GM12864 (cell line): ENCODE results near the gene TRIM33.

ENCODE experiments used
- DNase-seq: peaks from one replicate; pipeline ENCODE4 v3.0.0-alpha.2; 2011; ENCODE audit warnings: low read depth
- H3K4me3 ChIP-seq: 2 replicates; pipeline ENCODE4 v1.5.1; 2011; ENCODE audit warnings: mild to moderate bottlenecking, low read depth, low read length, control low read depth
- CTCF ChIP-seq: IDR thresholded peaks from 2 replicates; pipeline ENCODE4 v1.5.1; 2011; ENCODE audit warnings: low read depth, mild to moderate bottlenecking, moderate library complexity, low read length, control low read depth, inconsistent platforms; ENCODE audit errors: missing control alignments

Gene TRIM33

DNA sequence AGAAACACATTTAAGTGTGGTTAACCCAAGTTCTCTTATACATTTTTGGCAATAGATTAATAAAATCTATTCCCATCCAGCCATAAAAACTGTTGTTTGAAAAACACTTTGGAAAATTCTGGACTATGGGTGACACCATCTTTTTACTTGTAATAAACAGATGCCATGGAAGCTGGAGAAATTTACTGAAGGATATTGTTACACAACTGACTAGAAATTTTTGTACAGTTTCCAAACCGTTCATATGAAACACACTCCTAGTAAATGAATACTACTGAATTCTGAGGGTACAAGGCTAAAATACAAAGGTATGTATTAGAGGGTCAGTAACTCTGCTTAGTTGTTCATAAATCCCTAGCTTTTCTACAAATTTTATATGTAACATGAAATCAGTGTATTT lies 48.7 kb downstream of the TRIM33 start:
- H3K4me3 ChIP-seq = no peak overlapping the region
- TF ChIP-seq CTCF = no peak
- no peak for DNase-seq

- H3K4me3 ChIP-seq = no peak overlapping the region
- no peak for DNase-seq
- TF ChIP-seq CTCF = no peak
Measured at GRCh38 chr1:114458237-114458777, 52.7 kb downstream of the TRIM33 start.

DNA sequence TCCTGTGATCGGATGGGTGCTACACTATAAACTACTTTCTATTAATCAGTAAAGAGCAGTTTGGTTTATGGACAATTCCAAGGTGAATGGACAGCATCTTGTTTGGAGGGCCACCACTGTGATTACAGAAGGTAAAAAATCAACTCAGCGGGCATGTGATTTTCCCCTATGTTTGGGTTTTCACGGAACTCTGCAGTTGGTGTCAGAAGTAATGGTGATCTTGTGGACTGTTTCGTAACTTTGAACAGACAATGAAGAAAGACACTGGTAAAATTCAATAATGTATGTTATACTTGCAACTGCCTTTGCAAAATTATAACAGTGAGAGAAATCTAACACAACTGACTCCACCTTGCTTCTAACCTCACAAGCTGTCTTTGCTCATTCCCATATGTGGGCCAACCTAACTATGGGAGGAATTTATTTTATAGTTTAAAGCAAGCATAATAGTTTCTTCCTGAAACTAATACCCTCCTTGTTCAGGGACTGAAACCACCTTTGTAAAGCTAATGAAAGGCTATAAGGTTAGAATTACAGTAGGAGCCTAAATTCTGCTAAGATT lies 53.2 kb downstream of the TRIM33 start:
- no peak for TF ChIP-seq CTCF
- H3K4me3 ChIP-seq = no peak overlapping the region
- DNase-seq = no peak

GRCh38 chr1:114456586-114456985 lies 54.4 kb downstream of the TRIM33 start:
- TF ChIP-seq CTCF = no peak
- H3K4me3 ChIP-seq = no peak overlapping the region
- no peak for DNase-seq

- no peak for DNase-seq
- TF ChIP-seq CTCF = no peak
- H3K4me3 ChIP-seq = no peak overlapping the region
Measured at GRCh38 chr1:114455102-114455785, 55.8 kb downstream of the TRIM33 start.

GRCh38 chr1:114454539-114454938 lies 56.5 kb downstream of the TRIM33 start:
- no peak overlapping the region for H3K4me3 ChIP-seq
- no peak for TF ChIP-seq CTCF
- no peak for DNase-seq

- no peak for TF ChIP-seq CTCF
Measured at GRCh38 chr1:114453361-114453784, 57.6 kb downstream of the TRIM33 start.

More at GRCh38 chr1:114453361-114453784, 57.6 kb downstream of the TRIM33 start:
- no peak overlapping the region for H3K4me3 ChIP-seq
- no peak for DNase-seq
